Measurements from ENCODE around the gene KCNT2.

The KCNT2 gene

DNA sequence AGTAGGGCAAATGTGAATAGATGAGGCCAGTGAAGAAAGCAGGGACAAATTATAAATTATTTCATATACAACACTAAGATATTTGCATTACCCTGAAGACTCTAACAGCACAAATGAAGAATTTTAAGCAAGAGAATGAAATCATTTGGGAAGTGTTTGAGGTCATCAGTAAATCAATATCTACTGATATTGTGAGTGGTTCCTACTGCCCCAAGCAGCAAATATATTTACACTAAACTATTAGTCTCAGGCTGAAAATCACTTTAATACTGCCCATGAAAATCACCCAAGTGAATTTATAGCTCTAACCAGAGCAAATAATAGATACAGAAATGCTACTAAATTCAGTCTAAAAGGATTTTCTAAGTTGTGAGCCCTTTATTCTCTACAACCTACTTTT lies 163.6 kb downstream of the KCNT2 start:
- H3K4me3 ChIP-seq (ENCODE audit: low read depth, low read length): no peak overlapping the region
- POLR2A ChIA-PET: no interaction called here
- H3K9me3 ChIP-seq (ENCODE audit: control insufficient read depth, insufficient read depth, low read depth, low read length): no peaks in the 10 kb centered on the region
- no peak overlapping the region for H3K27ac ChIP-seq (ENCODE audit: extremely low read depth, low read depth, low read length)
- TF ChIP-seq, protein P1, sequence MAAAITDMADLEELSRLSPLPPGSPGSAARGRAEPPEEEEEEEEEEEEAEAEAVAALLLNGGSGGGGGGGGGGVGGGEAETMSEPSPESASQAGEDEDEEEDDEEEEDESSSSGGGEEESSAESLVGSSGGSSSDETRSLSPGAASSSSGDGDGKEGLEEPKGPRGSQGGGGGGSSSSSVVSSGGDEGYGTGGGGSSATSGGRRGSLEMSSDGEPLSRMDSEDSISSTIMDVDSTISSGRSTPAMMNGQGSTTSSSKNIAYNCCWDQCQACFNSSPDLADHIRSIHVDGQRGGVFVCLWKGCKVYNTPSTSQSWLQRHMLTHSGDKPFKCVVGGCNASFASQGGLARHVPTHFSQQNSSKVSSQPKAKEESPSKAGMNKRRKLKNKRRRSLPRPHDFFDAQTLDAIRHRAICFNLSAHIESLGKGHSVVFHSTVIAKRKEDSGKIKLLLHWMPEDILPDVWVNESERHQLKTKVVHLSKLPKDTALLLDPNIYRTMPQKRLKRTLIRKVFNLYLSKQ (tag by site-specific recombination; IDR thresholded peaks at IDR 0.05; ENCODE audit: borderline replicate concordance): no peak
- TF ChIP-seq ZNF157 (tag by site-specific recombination; IDR thresholded peaks at IDR 0.05) (no peak), ZXDB (tag by site-specific recombination; IDR thresholded peaks at IDR 0.05) (no peak), ZNF302 (tag by site-specific recombination; IDR thresholded peaks at IDR 0.05; ENCODE audit: low read depth) (no peak), ZNF426 (tag by site-specific recombination; IDR thresholded peaks at IDR 0.05) (no peak), GLIS1 (tag by site-specific recombination; IDR thresholded peaks at IDR 0.05) (no peak), ZNF600 (tag by site-specific recombination; IDR thresholded peaks at IDR 0.05) (no peak), ZNF239 (tag by site-specific recombination; IDR thresholded peaks at IDR 0.05) (no peak), ZNF324 (tag by site-specific recombination; IDR thresholded peaks at IDR 0.05) (no peak), ZNF521 (tag by site-specific recombination; IDR thresholded peaks at IDR 0.05) (no peak), TRIM28 (IDR thresholded peaks at IDR 0.05; ENCODE audit: borderline replicate concordance, low read length) (no peak), ZNF621 (tag by site-specific recombination; IDR thresholded peaks at IDR 0.05) (no peak), ZNF175 (tag by site-specific recombination; IDR thresholded peaks at IDR 0.05) (no peak), YY1 (tag by site-specific recombination; IDR thresholded peaks at IDR 0.05) (no peak), ZNF24 (tag by site-specific recombination; IDR thresholded peaks at IDR 0.05) (no peak)
- TF ChIP-seq, protein P2, sequence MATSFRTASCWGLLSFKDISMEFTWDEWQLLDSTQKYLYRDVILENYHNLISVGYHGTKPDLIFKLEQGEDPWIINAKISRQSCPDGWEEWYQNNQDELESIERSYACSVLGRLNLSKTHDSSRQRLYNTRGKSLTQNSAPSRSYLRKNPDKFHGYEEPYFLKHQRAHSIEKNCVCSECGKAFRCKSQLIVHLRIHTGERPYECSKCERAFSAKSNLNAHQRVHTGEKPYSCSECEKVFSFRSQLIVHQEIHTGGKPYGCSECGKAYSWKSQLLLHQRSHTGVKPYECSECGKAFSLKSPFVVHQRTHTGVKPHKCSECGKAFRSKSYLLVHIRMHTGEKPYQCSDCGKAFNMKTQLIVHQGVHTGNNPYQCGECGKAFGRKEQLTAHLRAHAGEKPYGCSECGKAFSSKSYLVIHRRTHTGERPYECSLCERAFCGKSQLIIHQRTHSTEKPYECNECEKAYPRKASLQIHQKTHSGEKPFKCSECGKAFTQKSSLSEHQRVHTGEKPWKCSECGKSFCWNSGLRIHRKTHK (tag by site-specific recombination; IDR thresholded peaks at IDR 0.05): no peak
- TF ChIP-seq, protein P3, sequence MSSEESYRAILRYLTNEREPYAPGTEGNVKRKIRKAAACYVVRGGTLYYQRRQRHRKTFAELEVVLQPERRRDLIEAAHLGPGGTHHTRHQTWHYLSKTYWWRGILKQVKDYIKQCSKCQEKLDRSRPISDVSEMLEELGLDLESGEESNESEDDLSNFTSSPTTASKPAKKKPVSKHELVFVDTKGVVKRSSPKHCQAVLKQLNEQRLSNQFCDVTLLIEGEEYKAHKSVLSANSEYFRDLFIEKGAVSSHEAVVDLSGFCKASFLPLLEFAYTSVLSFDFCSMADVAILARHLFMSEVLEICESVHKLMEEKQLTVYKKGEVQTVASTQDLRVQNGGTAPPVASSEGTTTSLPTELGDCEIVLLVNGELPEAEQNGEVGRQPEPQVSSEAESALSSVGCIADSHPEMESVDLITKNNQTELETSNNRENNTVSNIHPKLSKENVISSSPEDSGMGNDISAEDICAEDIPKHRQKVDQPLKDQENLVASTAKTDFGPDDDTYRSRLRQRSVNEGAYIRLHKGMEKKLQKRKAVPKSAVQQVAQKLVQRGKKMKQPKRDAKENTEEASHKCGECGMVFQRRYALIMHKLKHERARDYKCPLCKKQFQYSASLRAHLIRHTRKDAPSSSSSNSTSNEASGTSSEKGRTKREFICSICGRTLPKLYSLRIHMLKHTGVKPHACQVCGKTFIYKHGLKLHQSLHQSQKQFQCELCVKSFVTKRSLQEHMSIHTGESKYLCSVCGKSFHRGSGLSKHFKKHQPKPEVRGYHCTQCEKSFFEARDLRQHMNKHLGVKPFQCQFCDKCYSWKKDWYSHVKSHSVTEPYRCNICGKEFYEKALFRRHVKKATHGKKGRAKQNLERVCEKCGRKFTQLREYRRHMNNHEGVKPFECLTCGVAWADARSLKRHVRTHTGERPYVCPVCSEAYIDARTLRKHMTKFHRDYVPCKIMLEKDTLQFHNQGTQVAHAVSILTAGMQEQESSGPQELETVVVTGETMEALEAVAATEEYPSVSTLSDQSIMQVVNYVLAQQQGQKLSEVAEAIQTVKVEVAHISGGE (tag by site-specific recombination; conservative IDR thresholded peaks at IDR 0.05; ENCODE audit: low read depth): no peak
- TF ChIP-seq, protein P4, sequence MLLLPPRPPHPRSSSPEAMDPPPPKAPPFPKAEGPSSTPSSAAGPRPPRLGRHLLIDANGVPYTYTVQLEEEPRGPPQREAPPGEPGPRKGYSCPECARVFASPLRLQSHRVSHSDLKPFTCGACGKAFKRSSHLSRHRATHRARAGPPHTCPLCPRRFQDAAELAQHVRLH (tag by site-specific recombination; IDR thresholded peaks at IDR 0.05): no peak
- H3K4me1 ChIP-seq (ENCODE audit: control insufficient read depth, insufficient read depth, low read length): no peaks in the 10 kb centered on the region
- H3K36me3 ChIP-seq (ENCODE audit: control insufficient read depth in 2 of 2, insufficient read depth in 1 of 2, low read length in 2 of 2): no peaks in the 10 kb centered on the region
- CTCF ChIA-PET: no interaction called here

DNA sequence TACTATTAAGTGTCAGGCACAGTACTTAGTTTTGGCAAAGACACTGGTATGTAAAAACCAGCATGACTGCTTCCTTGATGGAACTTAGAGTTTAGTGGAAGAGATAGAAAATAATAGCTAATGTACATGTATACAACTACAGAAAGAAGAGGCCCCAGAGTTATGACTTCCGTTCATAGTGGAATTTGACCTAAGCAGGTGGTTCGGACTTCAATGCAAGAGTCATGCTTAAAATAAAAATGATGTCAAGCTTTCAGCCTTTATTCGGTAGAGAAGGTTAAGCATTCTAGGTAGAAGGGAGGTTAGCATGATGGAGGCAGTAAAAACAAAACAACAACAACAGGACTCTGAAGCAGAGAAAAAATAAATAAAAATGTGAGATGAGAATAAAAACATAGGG lies 165.9 kb downstream of the KCNT2 start:
- Histone ChIP-seq H3K27ac (ENCODE audit: extremely low read depth, low read depth, low read length) (no peak overlapping the region), H3K4me1 (ENCODE audit: control insufficient read depth, insufficient read depth, low read length) (no peaks in the 10 kb centered on the region), H3K36me3 (ENCODE audit: control insufficient read depth in 2 of 2, insufficient read depth in 1 of 2, low read length in 2 of 2) (no peaks in the 10 kb centered on the region), H3K4me3 (ENCODE audit: low read depth, low read length) (no peak overlapping the region), H3K9me3 (ENCODE audit: control insufficient read depth, insufficient read depth, low read depth, low read length) (no peaks in the 10 kb centered on the region)
- POLR2A ChIA-PET: no interaction called here
- CTCF ChIA-PET: no interaction called here
- TF ChIP-seq ZNF324 (tag by site-specific recombination; IDR thresholded peaks at IDR 0.05) (no peak), ZBTB21 (tag by site-specific recombination; IDR thresholded peaks at IDR 0.05) (no peak), ZSCAN16 (tag by site-specific recombination; IDR thresholded peaks at IDR 0.05) (no peak), ZSCAN30 (tag by site-specific recombination; IDR thresholded peaks at IDR 0.05) (no peak)
- TF ChIP-seq, protein P5, sequence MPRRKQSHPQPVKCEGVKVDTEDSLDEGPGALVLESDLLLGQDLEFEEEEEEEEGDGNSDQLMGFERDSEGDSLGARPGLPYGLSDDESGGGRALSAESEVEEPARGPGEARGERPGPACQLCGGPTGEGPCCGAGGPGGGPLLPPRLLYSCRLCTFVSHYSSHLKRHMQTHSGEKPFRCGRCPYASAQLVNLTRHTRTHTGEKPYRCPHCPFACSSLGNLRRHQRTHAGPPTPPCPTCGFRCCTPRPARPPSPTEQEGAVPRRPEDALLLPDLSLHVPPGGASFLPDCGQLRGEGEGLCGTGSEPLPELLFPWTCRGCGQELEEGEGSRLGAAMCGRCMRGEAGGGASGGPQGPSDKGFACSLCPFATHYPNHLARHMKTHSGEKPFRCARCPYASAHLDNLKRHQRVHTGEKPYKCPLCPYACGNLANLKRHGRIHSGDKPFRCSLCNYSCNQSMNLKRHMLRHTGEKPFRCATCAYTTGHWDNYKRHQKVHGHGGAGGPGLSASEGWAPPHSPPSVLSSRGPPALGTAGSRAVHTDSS (tag by site-specific recombination; IDR thresholded peaks at IDR 0.05): no peak
- TF ChIP-seq, protein P6, sequence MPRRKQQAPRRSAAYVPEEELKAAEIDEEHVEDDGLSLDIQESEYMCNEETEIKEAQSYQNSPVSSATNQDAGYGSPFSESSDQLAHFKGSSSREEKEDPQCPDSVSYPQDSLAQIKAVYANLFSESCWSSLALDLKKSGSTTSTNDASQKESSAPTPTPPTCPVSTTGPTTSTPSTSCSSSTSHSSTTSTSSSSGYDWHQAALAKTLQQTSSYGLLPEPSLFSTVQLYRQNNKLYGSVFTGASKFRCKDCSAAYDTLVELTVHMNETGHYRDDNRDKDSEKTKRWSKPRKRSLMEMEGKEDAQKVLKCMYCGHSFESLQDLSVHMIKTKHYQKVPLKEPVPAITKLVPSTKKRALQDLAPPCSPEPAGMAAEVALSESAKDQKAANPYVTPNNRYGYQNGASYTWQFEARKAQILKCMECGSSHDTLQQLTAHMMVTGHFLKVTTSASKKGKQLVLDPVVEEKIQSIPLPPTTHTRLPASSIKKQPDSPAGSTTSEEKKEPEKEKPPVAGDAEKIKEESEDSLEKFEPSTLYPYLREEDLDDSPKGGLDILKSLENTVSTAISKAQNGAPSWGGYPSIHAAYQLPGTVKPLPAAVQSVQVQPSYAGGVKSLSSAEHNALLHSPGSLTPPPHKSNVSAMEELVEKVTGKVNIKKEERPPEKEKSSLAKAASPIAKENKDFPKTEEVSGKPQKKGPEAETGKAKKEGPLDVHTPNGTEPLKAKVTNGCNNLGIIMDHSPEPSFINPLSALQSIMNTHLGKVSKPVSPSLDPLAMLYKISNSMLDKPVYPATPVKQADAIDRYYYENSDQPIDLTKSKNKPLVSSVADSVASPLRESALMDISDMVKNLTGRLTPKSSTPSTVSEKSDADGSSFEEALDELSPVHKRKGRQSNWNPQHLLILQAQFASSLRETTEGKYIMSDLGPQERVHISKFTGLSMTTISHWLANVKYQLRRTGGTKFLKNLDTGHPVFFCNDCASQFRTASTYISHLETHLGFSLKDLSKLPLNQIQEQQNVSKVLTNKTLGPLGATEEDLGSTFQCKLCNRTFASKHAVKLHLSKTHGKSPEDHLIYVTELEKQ (tag by site-specific recombination; IDR thresholded peaks at IDR 0.05; ENCODE audit: borderline replicate concordance): no peak
- TF ChIP-seq, protein P7, sequence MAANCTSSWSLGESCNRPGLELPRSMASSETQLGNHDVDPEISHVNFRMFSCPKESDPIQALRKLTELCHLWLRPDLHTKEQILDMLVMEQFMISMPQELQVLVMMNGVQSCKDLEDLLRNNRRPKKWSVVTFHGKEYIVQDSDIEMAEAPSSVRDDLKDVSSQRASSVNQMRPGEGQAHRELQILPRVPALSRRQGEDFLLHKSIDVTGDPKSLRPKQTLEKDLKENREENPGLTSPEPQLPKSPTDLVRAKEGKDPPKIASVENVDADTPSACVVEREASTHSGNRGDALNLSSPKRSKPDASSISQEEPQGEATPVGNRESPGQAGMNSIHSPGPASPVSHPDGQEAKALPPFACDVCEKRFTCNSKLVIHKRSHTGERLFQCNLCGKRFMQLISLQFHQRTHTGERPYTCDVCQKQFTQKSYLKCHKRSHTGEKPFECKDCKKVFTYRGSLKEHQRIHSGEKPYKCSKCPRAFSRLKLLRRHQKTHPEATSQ (tag by site-specific recombination; IDR thresholded peaks at IDR 0.05): no peak
